ENCODE results near the gene DQX1. TPM values are rescaled to one million over a fixed set of nuclear protein-coding genes. Genes with fewer than 3 reads are reported as not detected.

The DQX1 gene
- total and polyA plus RNA-seq, 9 of the 15 experiments (the other 6 are each of a cell fraction or from before 2014, with no cell fraction given), result 0.04 to 0.38 (median 0.18) TPM; not detected in 1

DNA sequence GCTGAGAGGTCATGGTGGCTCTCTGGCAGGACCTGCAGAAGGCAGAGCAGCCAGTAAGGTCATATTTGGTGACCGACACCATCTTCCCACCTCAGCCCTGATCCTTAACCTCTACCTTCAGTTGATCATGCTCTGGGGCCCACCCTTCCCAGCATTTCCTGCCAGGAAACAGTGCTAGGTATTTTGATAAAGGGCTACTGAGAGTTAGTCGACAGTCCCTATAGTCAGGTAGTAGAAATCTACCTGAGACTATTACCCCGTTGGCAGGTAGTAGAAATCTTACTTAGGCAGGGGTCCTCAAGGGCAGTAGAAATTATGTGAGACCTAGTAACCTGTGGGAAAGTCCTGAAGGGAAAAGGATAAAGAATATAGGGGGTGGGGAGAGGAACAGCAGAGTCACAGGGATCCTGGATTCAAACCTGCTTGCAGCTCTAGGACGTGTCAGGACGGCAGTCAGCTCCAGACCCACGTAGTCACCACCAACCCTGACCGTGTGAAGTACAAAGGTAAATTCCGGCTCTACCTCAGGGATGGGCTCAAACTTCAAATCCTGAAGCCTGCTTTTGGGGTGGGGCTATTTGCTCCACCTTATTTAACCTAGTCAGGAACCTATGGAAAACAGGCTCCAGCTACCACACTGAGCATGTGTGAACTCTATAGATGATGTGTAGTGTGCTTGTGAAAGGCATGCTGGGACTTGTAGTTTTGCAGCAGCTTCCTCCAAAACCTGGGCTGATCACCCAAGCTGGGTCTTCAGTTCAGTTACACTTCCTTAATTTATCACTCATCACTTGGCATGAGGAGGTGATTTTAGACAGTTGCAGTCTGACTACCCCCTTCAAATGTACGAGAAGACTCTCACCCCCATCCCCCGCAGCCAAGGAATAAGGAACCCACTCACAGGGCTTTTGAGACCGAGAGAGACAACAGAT, at the start of gene DQX1 (continued):
- TF ChIP-seq FIP1L1 (IDR thresholded peaks at IDR 0.05; ENCODE audit: low read depth, low read length, poor library complexity, severe bottlenecking) (no peak), MYNN (IDR thresholded peaks at IDR 0.05) (peak; percentile 41; the same call in 1 of the 2 replicates), MYNN (CRISPR knock-in tag; IDR thresholded peaks at IDR 0.05) (no peak), POLR2AphosphoS5 (IDR thresholded peaks at IDR 0.05; ENCODE audit: control insufficient read depth, insufficient read depth, low read depth, low read length) (peak; percentile 45; the same call in 1 of the 2 replicates), FOS (IDR thresholded peaks at IDR 0.05; ENCODE audit: extremely low read depth, insufficient read length) (no peak), POLR2H (tag; IDR thresholded peaks at IDR 0.05; ENCODE audit: low read depth) (no peak), CREM (IDR thresholded peaks at IDR 0.05; ENCODE audit: low read depth) (peak; percentile 73), NBN (IDR thresholded peaks at IDR 0.05; ENCODE audit: low read depth) (no peak), ZNF436 (CRISPR knock-in tag; IDR thresholded peaks at IDR 0.05) (no peak)
- TF ChIP-seq, protein P1, sequence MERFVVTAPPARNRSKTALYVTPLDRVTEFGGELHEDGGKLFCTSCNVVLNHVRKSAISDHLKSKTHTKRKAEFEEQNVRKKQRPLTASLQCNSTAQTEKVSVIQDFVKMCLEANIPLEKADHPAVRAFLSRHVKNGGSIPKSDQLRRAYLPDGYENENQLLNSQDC (CRISPR knock-in tag; IDR thresholded peaks at IDR 0.05), result no peak
- TF ChIP-seq, protein P2, sequence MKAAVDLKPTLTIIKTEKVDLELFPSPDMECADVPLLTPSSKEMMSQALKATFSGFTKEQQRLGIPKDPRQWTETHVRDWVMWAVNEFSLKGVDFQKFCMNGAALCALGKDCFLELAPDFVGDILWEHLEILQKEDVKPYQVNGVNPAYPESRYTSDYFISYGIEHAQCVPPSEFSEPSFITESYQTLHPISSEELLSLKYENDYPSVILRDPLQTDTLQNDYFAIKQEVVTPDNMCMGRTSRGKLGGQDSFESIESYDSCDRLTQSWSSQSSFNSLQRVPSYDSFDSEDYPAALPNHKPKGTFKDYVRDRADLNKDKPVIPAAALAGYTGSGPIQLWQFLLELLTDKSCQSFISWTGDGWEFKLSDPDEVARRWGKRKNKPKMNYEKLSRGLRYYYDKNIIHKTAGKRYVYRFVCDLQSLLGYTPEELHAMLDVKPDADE (conservative IDR thresholded peaks at IDR 0.05; ENCODE audit: control insufficient read depth, low read depth, low read length), result peak; percentile 65; the same call in 1 of the 2 replicates
- TF ChIP-seq, protein P3, sequence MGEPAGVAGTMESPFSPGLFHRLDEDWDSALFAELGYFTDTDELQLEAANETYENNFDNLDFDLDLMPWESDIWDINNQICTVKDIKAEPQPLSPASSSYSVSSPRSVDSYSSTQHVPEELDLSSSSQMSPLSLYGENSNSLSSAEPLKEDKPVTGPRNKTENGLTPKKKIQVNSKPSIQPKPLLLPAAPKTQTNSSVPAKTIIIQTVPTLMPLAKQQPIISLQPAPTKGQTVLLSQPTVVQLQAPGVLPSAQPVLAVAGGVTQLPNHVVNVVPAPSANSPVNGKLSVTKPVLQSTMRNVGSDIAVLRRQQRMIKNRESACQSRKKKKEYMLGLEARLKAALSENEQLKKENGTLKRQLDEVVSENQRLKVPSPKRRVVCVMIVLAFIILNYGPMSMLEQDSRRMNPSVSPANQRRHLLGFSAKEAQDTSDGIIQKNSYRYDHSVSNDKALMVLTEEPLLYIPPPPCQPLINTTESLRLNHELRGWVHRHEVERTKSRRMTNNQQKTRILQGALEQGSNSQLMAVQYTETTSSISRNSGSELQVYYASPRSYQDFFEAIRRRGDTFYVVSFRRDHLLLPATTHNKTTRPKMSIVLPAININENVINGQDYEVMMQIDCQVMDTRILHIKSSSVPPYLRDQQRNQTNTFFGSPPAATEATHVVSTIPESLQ (CRISPR knock-in tag; IDR thresholded peaks at IDR 0.05), result 0 out of 2 replicates have a peak, but pooled peaks have one; percentile 43

All from K562 (cell line).